Thyroid gland (tissue), 4 donors: ENCODE results near the gene PRSS48. TPM values are rescaled to one million over a fixed set of nuclear protein-coding genes. Genes with fewer than 3 reads are reported as not detected.

ENCODE experiments used
- DNase-seq, 2 donors: peaks; one replicate each; pipeline ENCODE4 v3.0.0-alpha.2; 2019
- H3K27ac ChIP-seq, 3 donors: fragments of 200-600 bp; sonication (generic); 1 replicate in 2 of 3; 2 replicates in 1 of 3; pipeline ENCODE4 v1.5.1; 2016 to 2019; ENCODE audit warnings: mild to moderate bottlenecking in 1 of 3, moderate library complexity in 1 of 3
- H3K27me3 ChIP-seq: fragments of 200-600 bp; sonication (generic); one replicate; pipeline ENCODE4 v1.5.1; 2019
- H3K36me3 ChIP-seq, 2 donors: fragments of 200-600 bp; sonication (generic); one replicate each; pipeline ENCODE4 v1.5.1; 2016 to 2019
- H3K4me1 ChIP-seq, 2 donors: fragments of 200-600 bp; sonication (generic); one replicate each; pipeline ENCODE4 v1.5.1; 2017 to 2019
- H3K4me3 ChIP-seq, 3 donors: fragments of 200-600 bp; sonication (generic); replicated peaks in 1 of 3; 1 replicate in 2 of 3; 2 replicates in 1 of 3; pipeline ENCODE4 v1.5.1; 2016; ENCODE audit warnings: mild to moderate bottlenecking in 1 of 3
- H3K9me3 ChIP-seq: fragments of 200-600 bp; sonication (generic); one replicate; pipeline ENCODE4 v1.5.1; 2017
- POLR2A ChIP-seq, 2 donors: fragments of 450-650 bp; IDR thresholded peaks; one replicate each; pipeline ENCODE4 v1.6.1; 2017; ENCODE audit warnings: antibody characterized with exemption in 2 of 2, mild to moderate bottlenecking in 2 of 2, moderate library complexity in 1 of 2
- WGBS, 2 donors: methylation state at CpG; one replicate each; pipeline ENCODE4 v1.1.5; 2017; 5-methylcytosine and 5-hydroxymethylcytosine counted together
- intact Hi-C: fragments of 100-400 bp; cut with DNase I; formaldehyde crosslinking; loops from one replicate; pipeline ENCODE4 v1.15.1; 2023
- small RNA-seq: library from RNA; depleted of rRNA; stranded (forward); fragments of <200 nt; gene quantifications from one replicate; pipeline ENCODE3, GENCODE V24; 2016
- total RNA-seq, 4 donors: library from RNA; depleted of rRNA; stranded (reverse); fragments of >200 nt; gene quantifications; one replicate each; pipeline ENCODE4 v1.2.3, GENCODE V29; 2016
- TF ChIP-seq, protein P1 (sequence below), 6 experiments: fragments of 200-600 bp in 3 of 6; fragments of 450-650 bp in 3 of 6; sonication (generic) in 3 of 6; IDR thresholded peaks; one replicate each; pipeline ENCODE4 v1.5.1; 2016 to 2019; ENCODE audit warnings: antibody characterized with exemption in 6 of 6, mild to moderate bottlenecking in 2 of 6, inconsistent platforms in 1 of 6, moderate library complexity in 1 of 6

PRSS48 gene
- total RNA-seq, 4 donors from 2014 or later = not detected

DNA sequence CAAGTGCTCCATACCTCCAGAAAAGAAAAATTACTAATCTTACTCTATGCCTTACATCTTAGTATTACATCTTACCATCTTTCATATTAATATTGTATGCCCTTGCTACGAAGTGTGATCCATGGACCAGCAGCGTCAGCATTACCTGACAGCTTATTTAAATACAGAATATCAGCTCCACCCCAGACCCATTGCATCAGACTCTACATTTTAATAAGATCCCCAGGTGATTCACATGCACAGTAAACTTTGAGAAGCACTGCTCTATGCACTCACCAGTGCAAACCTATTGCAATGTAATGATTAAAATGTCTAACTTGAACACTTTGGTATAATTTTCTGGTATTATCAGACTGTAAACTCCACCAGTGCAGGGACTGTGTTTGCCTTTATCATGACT lies 62.5 kb downstream of the PRSS48 start:
- Histone ChIP-seq H3K36me3 (no peaks in the 10 kb centered on the region), H3K27ac (no peak overlapping the region), H3K4me1 (no peaks in the 10 kb centered on the region), H3K4me3 (no peak overlapping the region), H3K9me3 (no peaks in the 10 kb centered on the region), H3K27me3 (no peaks in the 10 kb centered on the region)
- WGBS, 2 donors = 96 to 97% methylated on average over 2 of the region's 2 CpGs
- intact Hi-C loops = no loop called here
- TF ChIP-seq, protein P1, sequence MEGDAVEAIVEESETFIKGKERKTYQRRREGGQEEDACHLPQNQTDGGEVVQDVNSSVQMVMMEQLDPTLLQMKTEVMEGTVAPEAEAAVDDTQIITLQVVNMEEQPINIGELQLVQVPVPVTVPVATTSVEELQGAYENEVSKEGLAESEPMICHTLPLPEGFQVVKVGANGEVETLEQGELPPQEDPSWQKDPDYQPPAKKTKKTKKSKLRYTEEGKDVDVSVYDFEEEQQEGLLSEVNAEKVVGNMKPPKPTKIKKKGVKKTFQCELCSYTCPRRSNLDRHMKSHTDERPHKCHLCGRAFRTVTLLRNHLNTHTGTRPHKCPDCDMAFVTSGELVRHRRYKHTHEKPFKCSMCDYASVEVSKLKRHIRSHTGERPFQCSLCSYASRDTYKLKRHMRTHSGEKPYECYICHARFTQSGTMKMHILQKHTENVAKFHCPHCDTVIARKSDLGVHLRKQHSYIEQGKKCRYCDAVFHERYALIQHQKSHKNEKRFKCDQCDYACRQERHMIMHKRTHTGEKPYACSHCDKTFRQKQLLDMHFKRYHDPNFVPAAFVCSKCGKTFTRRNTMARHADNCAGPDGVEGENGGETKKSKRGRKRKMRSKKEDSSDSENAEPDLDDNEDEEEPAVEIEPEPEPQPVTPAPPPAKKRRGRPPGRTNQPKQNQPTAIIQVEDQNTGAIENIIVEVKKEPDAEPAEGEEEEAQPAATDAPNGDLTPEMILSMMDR (IDR thresholded peaks at IDR 0.05) = no peak
- TF ChIP-seq POLR2A (IDR thresholded peaks at IDR 0.05) = no peak
- DNase-seq = no peak

DNA sequence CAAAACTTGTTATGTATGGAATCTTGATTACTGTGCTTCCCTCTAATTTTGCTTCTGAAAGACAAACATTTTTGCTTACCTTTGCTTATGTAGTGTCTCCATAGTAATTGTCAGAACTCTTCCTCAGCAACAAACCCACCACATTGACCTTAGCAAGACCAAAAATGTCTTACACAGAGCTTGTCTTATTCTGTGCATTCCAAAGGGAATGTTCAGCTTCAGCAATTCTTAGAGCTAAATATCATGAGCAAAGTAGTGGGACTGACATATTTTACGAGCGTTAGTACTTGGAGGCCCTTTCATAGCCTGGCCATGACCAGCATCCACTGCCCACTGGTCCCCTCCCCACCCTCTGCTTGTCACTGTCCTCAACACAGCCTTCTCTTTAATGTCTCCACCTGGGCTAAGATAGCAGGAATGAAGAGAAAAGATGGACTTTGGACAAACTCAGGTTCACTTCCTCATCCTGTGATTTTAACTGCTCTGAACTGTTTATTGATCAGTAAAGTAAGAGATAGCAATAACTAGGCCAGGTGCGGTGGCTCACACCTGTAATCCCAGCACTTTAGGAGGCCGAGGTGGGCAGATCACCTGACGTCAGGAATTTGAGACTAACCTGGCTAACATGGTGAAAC lies 63.9 kb downstream of the PRSS48 start:
- H3K4me3 ChIP-seq = no peak overlapping the region
- DNase-seq = no peak
- intact Hi-C loops = no loop called here
- no peaks in the 10 kb centered on the region for H3K4me1 ChIP-seq
- no peak overlapping the region for H3K27ac ChIP-seq
- WGBS, 2 donors = 91 to 94% methylated on average over 5 of the region's 5 CpGs
- H3K9me3 ChIP-seq = no peaks in the 10 kb centered on the region
- TF ChIP-seq POLR2A (IDR thresholded peaks at IDR 0.05) = no peak
- TF ChIP-seq, protein P1 (IDR thresholded peaks at IDR 0.05) = no peak
- H3K27me3 ChIP-seq = no peaks in the 10 kb centered on the region
- H3K36me3 ChIP-seq = no peaks in the 10 kb centered on the region

Small RNA genes lying within 50 kb of the gene (small RNA-seq; reads per million reads assigned to genes)
- gene AC104819.2 = not detected
- not detected for gene RNU6-1282P

Other genes starting within 250 kb of the PRSS48 start
- 1,000 to 10,000 TPM; 2,907 to 6,038 (median 3,041) TPM for gene RPS3A, start 177.5 kb upstream of the PRSS48 start, total RNA-seq
- gene SH3D19, start 48.4 kb downstream of the PRSS48 start, total RNA-seq = 100 to 1,000 TPM in 3 of 4 donors, 10 to 100 TPM in 1; 82.0 to 143 (median 113) TPM
- 10 to 100 TPM; 27.3 to 76.6 (median 57.1) TPM for gene FHIP1A, start 132.0 kb downstream of the PRSS48 start, total RNA-seq